Panc1 (cell line): ENCODE data around the gene TMEM205.

ENCODE experiments used
- CTCF ChIP-seq: fragments of 450-650 bp; IDR thresholded peaks from 2 replicates; pipeline ENCODE4 v1.5.1; 2017; ENCODE audit warnings: mild to moderate bottlenecking
- POLR2AphosphoS5 ChIP-seq: IDR thresholded peaks from 2 replicates; pipeline ENCODE4 v1.6.1; 2012; ENCODE audit warnings: mild to moderate bottlenecking, low read depth, low read length, moderate library complexity
- SIN3A ChIP-seq: IDR thresholded peaks from 2 replicates; pipeline ENCODE4 v1.6.1; 2012; ENCODE audit warnings: low read depth, mild to moderate bottlenecking, low read length, moderate library complexity, borderline replicate concordance; ENCODE audit not compliant: insufficient read depth

DNA sequence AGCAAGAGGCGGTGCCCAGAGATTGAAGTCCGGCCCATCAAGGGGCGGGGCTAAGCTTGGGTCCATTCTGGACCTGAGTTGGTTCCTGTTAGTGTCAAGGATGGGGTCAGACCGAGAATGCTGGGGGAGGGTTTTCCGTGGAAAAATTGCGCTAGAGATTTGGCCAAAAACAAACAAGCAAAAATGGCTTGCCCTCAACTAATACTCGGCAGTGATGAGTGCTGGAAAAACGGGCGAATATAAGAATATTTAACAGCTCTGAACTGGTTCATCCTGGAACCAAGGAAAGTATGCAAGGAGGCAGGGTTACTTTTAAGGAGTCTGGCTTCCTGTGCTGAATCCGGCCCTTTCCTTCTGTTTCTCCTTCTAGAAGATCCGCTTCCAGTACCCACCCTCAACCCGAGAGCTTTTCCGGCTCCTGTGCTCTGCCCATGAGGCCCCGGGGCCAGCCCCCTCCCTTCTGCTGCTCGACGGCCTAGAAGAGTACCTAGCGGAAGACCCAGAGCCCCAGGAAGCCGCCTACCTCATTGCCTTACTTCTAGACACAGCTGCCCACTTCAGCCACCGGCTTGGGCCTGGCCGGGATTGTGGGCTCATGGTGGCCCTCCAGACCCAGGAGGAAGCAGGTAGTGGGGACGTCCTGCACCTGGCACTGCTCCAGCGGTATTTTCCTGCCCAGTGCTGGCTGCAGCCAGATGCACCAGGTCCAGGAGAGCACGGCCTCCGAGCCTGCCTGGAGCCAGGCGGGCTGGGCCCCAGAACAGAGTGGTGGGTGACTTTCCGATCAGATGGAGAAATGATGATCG lies 29.3 kb upstream of the TMEM205 start:
- TF ChIP-seq CTCF (no peak), SIN3A (no peak), POLR2AphosphoS5 (no peak)
